ENCODE results near the gene CRTC2. TPM values are rescaled to one million over a fixed set of nuclear protein-coding genes. Genes with fewer than 3 reads are reported as not detected.

Gene CRTC2
- total and polyA plus RNA-seq, 4 donors = 5.8 to 53.1 (median 24.0) TPM

DNA sequence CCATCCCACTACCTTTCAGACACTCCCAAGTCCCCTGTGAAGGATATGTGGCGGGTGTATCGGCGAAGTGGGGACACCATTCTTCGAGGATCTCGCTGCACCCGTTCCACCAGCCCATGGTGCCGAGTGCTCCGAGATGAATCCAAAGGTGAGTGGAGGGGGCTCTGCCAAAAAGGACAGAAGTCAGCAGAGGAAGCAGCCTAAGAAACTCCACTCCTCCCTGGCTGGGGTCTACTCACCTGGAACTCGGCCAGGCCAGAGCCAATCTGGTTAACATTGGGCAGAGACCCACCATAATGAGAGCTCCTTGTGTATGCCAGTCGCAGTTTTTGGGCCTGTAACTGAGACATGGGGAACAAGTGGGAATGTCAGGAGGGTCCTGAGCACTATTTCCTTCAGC is 3.6 kb downstream of the CRTC2 start:
- Histone ChIP-seq H3K27ac (ENCODE audit: low read depth, low read length) (no peak overlapping the region), H3K4me1 (ENCODE audit: control insufficient read depth, insufficient read depth, low read length) (peaks cover 30% of the 10 kb centered on the region), H3K36me3 (ENCODE audit: control insufficient read depth, insufficient read depth, low read length) (peaks cover 58% of the 10 kb centered on the region), H3K9me3 (ENCODE audit: control insufficient read depth, insufficient read depth, low read length) (no peaks in the 10 kb centered on the region), H3K27me3 (ENCODE audit: control insufficient read depth, insufficient read depth, low read length) (no peaks in the 10 kb centered on the region), H3K4me3 (ENCODE audit: low read depth, low read length) (no peak overlapping the region)
- 97% methylated on average over 10 of the region's 10 CpGs for WGBS (ENCODE audit: insufficient coverage)
- no peak for DNase-seq (ENCODE audit: low read depth in 4 of 6, low spot score in 6 of 6)

DNA sequence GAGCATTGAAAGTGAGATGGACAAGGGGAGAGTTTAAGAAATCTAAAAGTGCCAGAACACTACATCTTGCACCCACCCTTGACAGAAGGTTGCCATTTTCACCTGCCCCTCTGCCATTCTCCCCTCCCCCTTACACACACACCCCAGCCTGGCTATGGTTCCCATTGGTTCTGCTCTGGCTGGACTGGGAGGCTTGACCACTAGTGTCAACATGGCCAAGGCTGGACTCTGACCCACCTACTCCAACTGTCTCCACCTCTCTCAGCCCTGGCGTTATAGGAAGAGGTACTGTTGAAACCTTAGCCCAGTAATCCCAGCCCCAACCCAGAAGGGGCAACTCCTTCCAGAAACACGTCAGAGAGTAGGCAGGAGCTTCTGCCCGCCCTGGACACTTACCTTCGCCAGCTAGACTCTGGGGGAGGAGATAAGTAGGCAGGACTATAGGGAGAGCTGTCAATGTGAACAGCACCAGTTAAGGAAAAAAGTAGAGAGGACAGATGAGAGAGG is 4.5 kb downstream of the CRTC2 start:
- Histone ChIP-seq H3K27me3 (ENCODE audit: control insufficient read depth, insufficient read depth, low read length) (no peaks in the 10 kb centered on the region), H3K27ac (ENCODE audit: low read depth, low read length) (no peak overlapping the region), H3K4me3 (ENCODE audit: low read depth, low read length) (no peak overlapping the region), H3K4me1 (ENCODE audit: control insufficient read depth, insufficient read depth, low read length) (peaks cover 27% of the 10 kb centered on the region), H3K36me3 (ENCODE audit: control insufficient read depth, insufficient read depth, low read length) (peaks cover 57% of the 10 kb centered on the region), H3K9me3 (ENCODE audit: control insufficient read depth, insufficient read depth, low read length) (no peaks in the 10 kb centered on the region)
- WGBS (ENCODE audit: insufficient coverage) = 85% methylated on average over 2 of the region's 4 CpGs
- no peak for DNase-seq (ENCODE audit: low read depth in 4 of 6, low spot score in 6 of 6)

DNA sequence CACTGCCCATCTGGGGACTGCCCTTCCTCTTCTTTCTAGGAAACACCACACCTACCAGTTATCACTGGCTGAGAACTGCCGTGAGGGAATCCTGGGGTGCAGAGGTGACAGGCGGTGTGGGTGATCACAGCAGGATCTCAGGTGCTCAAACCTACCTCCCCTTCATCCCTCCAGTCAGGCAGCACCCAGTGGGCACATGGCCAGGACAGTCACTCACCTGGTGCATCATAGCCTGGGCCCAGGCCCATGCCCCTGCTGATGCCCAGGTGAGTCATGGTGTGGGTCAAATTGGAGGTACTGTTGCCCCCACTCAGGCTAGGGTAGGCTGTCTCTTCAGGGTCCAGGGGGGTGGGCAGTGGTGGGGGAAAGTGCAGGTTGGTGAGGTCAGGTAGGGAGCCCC is 6.6 kb downstream of the CRTC2 start:
- H3K27ac ChIP-seq (ENCODE audit: low read depth, low read length) = no peak overlapping the region
- no peak overlapping the region for H3K4me3 ChIP-seq (ENCODE audit: low read depth, low read length)
- H3K27me3 ChIP-seq (ENCODE audit: control insufficient read depth, insufficient read depth, low read length) = no peaks in the 10 kb centered on the region
- no peaks in the 10 kb centered on the region for H3K9me3 ChIP-seq (ENCODE audit: control insufficient read depth, insufficient read depth, low read length)
- DNase-seq (ENCODE audit: low read depth in 4 of 6, low spot score in 6 of 6) = no peak
- 100% methylated on average over 2 of the region's 2 CpGs for WGBS (ENCODE audit: insufficient coverage)
- H3K36me3 ChIP-seq (ENCODE audit: control insufficient read depth, insufficient read depth, low read length) = peaks cover 75% of the 10 kb centered on the region
- peaks cover 14% of the 10 kb centered on the region for H3K4me1 ChIP-seq (ENCODE audit: control insufficient read depth, insufficient read depth, low read length)

DNA sequence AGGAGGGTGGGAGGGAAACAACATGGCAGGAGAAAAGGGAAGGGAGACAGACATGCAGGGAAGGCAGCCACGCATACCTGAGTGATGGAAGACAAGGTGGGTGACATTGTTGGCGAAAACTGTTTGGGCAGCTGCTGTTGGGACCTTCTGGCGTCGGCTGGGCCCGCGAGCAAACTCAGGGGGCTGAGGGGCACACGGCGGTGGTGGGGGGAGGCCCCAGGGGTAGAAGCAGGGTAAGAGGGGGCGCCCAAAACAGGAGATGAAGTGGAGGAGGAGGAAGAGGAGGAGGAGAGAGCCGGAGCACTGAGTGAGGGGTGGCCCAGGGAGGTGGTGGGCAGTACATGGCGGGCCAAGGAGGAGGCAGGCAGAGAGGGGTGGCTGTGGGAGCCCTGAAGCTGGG is 7.2 kb downstream of the CRTC2 start:
- DNase-seq (ENCODE audit: low read depth in 4 of 6, low spot score in 6 of 6) = no peak
- Histone ChIP-seq H3K27me3 (ENCODE audit: control insufficient read depth, insufficient read depth, low read length) (no peaks in the 10 kb centered on the region), H3K4me3 (ENCODE audit: low read depth, low read length) (no peak overlapping the region), H3K4me1 (ENCODE audit: control insufficient read depth, insufficient read depth, low read length) (peaks cover 10% of the 10 kb centered on the region), H3K36me3 (ENCODE audit: control insufficient read depth, insufficient read depth, low read length) (peaks cover 72% of the 10 kb centered on the region), H3K9me3 (ENCODE audit: control insufficient read depth, insufficient read depth, low read length) (no peaks in the 10 kb centered on the region), H3K27ac (ENCODE audit: low read depth, low read length) (no peak overlapping the region)
- 95% methylated on average over 11 of the region's 11 CpGs for WGBS (ENCODE audit: insufficient coverage)

DNA sequence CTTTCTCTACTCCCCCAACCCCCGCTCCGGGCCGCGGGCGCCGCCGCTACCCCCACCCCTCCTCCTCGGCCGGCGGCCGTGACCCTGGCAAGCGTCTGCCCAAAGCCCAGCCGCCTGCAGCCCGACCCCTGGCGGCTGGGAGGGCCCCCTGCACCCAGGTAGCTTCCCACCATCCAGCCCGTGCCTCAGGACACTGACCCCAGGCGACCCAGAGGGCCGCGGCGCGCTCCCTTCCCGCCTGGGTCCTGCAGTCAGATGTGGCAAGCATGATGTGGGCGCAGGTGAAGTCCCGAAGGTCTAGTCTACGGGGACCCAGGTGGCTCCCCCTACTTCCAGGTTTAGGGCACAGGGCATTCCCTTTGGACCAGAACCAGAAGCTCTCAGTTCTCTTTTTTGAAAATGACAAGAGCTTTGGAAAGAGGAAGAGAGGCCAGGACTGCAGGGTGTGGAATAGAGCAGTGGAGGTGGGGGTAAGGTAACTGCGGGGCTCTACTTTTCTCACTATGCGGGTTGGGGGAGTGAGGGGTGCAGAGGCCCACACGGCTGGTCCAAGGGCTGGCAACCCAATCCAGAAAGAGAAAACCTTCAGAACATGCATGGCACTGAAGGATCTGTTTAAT is 11.7 kb downstream of the CRTC2 start, which contains the start of gene DENND4B:
Gene DENND4B, minus strand, starts transcription at position 97 of the 620 bp plus-strand sequence. CDS start 2,344 bp downstream, outside the sequence.
- peak within 1 kb of the TSS; percentile 82 for H3K27ac ChIP-seq (ENCODE audit: low read depth, low read length)
- WGBS (ENCODE audit: insufficient coverage) = 11% methylated on average over 25 of the region's 28 CpGs
- peak within 1 kb of the TSS; percentile 63 for H3K4me3 ChIP-seq (ENCODE audit: low read depth, low read length)
- peaks cover 20% of the 10 kb centered on the region for H3K4me1 ChIP-seq (ENCODE audit: control insufficient read depth, insufficient read depth, low read length)
- no peaks in the 10 kb centered on the region for H3K9me3 ChIP-seq (ENCODE audit: control insufficient read depth, insufficient read depth, low read length)
- peaks cover 61% of the 10 kb centered on the region for H3K36me3 ChIP-seq (ENCODE audit: control insufficient read depth, insufficient read depth, low read length)
- H3K27me3 ChIP-seq (ENCODE audit: control insufficient read depth, insufficient read depth, low read length) = no peaks in the 10 kb centered on the region
- peak in 4 of 6 donors; percentile 61 to 91 (median 77) for DNase-seq (ENCODE audit: low read depth in 4 of 6, low spot score in 6 of 6)

DNA sequence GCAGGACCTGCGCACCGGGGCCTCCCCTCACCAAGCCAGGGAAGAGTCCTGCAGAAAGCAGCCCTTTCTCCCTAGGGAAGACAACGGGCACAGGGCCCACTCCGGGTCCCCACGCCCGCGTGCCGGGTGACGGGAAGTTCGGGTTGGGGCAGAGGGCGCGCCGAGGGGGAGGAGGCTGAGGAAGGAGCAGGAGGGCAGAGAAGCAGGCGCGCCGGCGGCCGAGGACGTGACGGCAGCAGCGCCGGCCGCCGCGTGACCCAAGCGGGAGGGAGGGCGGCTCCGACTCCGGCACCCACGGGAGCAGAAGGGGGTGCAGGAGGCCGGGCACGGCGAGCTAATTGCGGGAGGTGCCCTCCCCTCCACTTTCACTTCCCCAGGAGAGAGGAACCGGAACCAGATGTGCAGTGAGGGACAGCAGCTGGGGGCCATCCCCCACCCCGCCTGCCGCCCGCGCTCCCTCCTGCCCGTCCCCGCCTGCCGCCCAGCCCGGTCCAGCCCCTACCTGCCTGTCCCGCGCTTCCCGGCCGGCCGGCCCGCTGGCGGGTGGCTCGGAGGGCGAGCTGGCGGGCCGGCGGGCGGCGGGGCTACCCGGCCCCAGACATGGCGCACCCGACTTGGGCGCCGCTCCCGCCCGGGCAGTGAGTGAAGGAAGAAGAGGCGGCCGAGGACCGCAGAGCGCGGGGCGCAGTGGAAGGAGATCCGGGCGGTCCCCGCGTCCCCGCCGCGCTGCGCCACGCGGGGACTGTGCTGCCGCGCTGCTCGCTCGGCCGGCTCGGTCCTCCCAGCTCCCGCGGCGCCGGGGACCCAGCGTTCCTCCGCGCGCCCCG is 12.4 kb downstream of the CRTC2 start:
- under 1% methylated on average over 95 of the region's 95 CpGs for WGBS (ENCODE audit: insufficient coverage)
- Histone ChIP-seq H3K27me3 (ENCODE audit: control insufficient read depth, insufficient read depth, low read length) (no peaks in the 10 kb centered on the region), H3K4me3 (ENCODE audit: low read depth, low read length) (peak overlapping the region; percentile 63), H3K4me1 (ENCODE audit: control insufficient read depth, insufficient read depth, low read length) (peaks cover 20% of the 10 kb centered on the region), H3K9me3 (ENCODE audit: control insufficient read depth, insufficient read depth, low read length) (no peaks in the 10 kb centered on the region), H3K36me3 (ENCODE audit: control insufficient read depth, insufficient read depth, low read length) (peaks cover 61% of the 10 kb centered on the region), H3K27ac (ENCODE audit: low read depth, low read length) (peak overlapping the region; percentile 82)
- DNase-seq (ENCODE audit: low read depth in 4 of 6, low spot score in 6 of 6) = peak in 2 of 6 donors; percentile 70 to 74

DNA sequence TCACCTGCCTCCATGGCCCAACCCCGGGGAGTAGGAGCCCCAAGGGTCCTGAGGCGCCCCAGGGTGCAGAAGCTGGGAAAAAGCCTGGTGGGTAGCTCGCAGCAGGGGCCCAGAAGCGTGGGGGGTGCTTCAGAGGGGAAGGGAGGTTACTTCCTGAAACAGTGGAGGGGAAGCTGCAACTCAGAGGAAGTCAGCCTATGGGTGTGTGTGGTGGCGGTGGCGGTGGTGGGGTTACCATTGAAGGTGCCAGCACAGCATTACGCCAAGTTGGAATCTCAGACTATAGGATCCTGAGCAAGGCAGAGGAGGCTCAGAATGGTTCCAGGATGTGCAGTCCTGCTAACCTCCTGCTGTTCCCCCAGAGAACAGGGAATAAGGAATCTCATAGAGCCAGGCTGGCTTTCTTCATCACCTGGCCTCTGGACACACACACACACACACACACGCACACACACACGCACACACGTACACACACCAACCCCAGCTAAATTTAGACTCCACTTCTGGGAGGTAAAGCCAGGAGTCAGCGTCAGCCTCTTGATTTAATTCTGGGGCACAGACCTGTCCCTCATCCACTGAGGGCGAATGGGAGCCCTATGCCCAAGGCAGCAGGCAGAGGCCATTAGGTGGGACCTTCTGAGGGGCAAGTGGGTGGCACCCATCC is 13.1 kb downstream of the CRTC2 start:
- Histone ChIP-seq H3K27ac (ENCODE audit: low read depth, low read length) (peak overlapping the region; percentile 82), H3K9me3 (ENCODE audit: control insufficient read depth, insufficient read depth, low read length) (no peaks in the 10 kb centered on the region), H3K4me1 (ENCODE audit: control insufficient read depth, insufficient read depth, low read length) (peaks cover 20% of the 10 kb centered on the region), H3K4me3 (ENCODE audit: low read depth, low read length) (peak overlapping the region; percentile 63), H3K36me3 (ENCODE audit: control insufficient read depth, insufficient read depth, low read length) (peaks cover 62% of the 10 kb centered on the region), H3K27me3 (ENCODE audit: control insufficient read depth, insufficient read depth, low read length) (no peaks in the 10 kb centered on the region)
- WGBS (ENCODE audit: insufficient coverage) = 48% methylated on average over 11 of the region's 12 CpGs
- no peak for DNase-seq (ENCODE audit: low read depth in 4 of 6, low spot score in 6 of 6)

DNA sequence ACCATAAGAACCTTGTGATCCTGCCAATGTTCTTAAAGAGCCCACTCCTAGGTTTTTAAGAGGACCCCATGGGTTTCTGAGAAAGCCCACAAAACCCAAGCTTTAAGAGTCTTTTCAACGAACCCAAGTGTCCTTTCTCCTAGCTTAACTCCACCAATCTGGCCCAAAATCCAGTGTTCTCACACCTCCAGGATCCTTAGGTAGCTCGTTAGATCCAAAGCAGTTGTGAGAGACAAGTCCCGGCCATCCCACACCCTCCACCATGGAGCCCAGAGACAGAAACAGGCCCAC is 13.6 kb downstream of the CRTC2 start:
- 85% methylated on average over 2 of the region's 3 CpGs for WGBS (ENCODE audit: insufficient coverage)
- H3K27ac ChIP-seq (ENCODE audit: low read depth, low read length) = peak overlapping the region; percentile 82
- peaks cover 20% of the 10 kb centered on the region for H3K4me1 ChIP-seq (ENCODE audit: control insufficient read depth, insufficient read depth, low read length)
- peak overlapping the region; percentile 63 for H3K4me3 ChIP-seq (ENCODE audit: low read depth, low read length)
- no peaks in the 10 kb centered on the region for H3K27me3 ChIP-seq (ENCODE audit: control insufficient read depth, insufficient read depth, low read length)
- H3K36me3 ChIP-seq (ENCODE audit: control insufficient read depth, insufficient read depth, low read length) = peaks cover 65% of the 10 kb centered on the region
- no peaks in the 10 kb centered on the region for H3K9me3 ChIP-seq (ENCODE audit: control insufficient read depth, insufficient read depth, low read length)
- DNase-seq (ENCODE audit: low read depth in 4 of 6, low spot score in 6 of 6) = no peak

DNA sequence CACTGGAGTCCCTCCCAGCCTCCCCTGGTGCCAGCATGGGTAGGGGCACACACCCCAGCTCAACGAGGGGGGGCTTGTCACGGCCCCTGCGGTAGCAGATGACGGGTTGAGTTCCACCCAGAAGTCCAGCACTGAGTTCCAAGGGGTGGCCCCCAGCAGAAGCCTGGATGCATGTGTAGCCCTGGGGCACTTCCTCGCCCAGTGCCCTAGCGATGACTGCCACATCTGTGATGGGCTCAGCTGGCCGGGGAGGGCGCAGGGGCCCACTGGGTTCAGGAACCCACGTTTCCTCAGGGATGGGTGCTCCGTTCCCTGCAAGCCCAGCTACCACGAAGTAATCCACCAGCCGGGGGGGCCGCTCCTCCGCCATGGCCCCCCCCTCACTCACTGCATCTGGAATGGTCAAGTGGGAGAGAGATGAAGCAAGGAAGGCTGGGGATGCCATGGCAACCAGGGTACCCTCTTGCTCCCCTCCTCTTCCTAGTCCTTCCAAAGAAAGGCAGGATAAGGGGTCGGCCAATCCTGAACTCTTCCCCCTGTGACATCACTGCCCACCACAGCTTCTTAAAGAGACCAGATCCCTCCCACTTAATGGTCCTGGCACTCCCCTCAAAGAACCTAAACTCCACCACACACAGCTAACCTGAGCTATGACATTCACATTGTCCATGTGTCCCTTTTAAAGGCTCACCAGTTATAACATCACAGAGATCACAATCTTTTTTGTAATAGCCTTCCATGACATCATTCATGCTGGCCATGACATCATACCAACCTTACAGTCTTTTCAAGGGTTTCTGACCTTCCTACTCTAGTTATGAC is 14.2 kb downstream of the CRTC2 start:
- Histone ChIP-seq H3K36me3 (ENCODE audit: control insufficient read depth, insufficient read depth, low read length) (peaks cover 70% of the 10 kb centered on the region), H3K27me3 (ENCODE audit: control insufficient read depth, insufficient read depth, low read length) (no peaks in the 10 kb centered on the region), H3K4me1 (ENCODE audit: control insufficient read depth, insufficient read depth, low read length) (peaks cover 20% of the 10 kb centered on the region), H3K9me3 (ENCODE audit: control insufficient read depth, insufficient read depth, low read length) (no peaks in the 10 kb centered on the region), H3K4me3 (ENCODE audit: low read depth, low read length) (no peak overlapping the region), H3K27ac (ENCODE audit: low read depth, low read length) (no peak overlapping the region)
- 76% methylated on average over 7 of the region's 15 CpGs for WGBS (ENCODE audit: insufficient coverage)
- DNase-seq (ENCODE audit: low read depth in 4 of 6, low spot score in 6 of 6) = no peak
